Measurements from ENCODE around the gene KIAA0930.

KIAA0930 gene

GRCh38 chr22:45235851-45236342, 4.8 kb downstream of the KIAA0930 start:
- no peak for DNase-seq

GRCh38 chr22:45235101-45235777, 5.5 kb downstream of the KIAA0930 start:
- no peak for DNase-seq

- no peak for DNase-seq
These were observed 6.9 kb downstream of the KIAA0930 start for GRCh38 chr22:45233827-45234226.

- DNase-seq = no peak
These were observed 7.3 kb downstream of the KIAA0930 start for GRCh38 chr22:45233386-45233785.

GRCh38 chr22:45231293-45231692, 9.4 kb downstream of the KIAA0930 start:
- DNase-seq = no peak

- DNase-seq = no peak
These were observed 10.5 kb downstream of the KIAA0930 start for GRCh38 chr22:45230026-45230721.

GRCh38 chr22:45229181-45229580, 11.5 kb downstream of the KIAA0930 start:
- no peak for DNase-seq

- DNase-seq = no peak
These were observed 12.3 kb downstream of the KIAA0930 start for GRCh38 chr22:45228401-45228754.

- no peak for DNase-seq
These were observed 12.9 kb downstream of the KIAA0930 start for GRCh38 chr22:45227645-45228400.

GRCh38 chr22:45226503-45227186, 14.0 kb downstream of the KIAA0930 start:
- DNase-seq = no peak

GRCh38 chr22:45225732-45226502, 14.8 kb downstream of the KIAA0930 start:
- no peak for DNase-seq

GRCh38 chr22:45224988-45225731, 15.5 kb downstream of the KIAA0930 start:
- DNase-seq = no peak

- no peak for DNase-seq
These were observed 16.4 kb downstream of the KIAA0930 start for GRCh38 chr22:45224331-45224730.

GRCh38 chr22:45223304-45224117, 17.2 kb downstream of the KIAA0930 start:
- no peak for DNase-seq

- DNase-seq = no peak
These were observed 19.5 kb downstream of the KIAA0930 start for GRCh38 chr22:45221201-45221600.

- peak; percentile 67 for DNase-seq
These were observed 21.7 kb downstream of the KIAA0930 start for GRCh38 chr22:45218976-45219375.

GRCh38 chr22:45217806-45218205, 22.9 kb downstream of the KIAA0930 start:
- no peak for DNase-seq

GRCh38 chr22:45217345-45217744, 23.3 kb downstream of the KIAA0930 start:
- no peak for DNase-seq

- DNase-seq = no peak
These were observed 24.3 kb downstream of the KIAA0930 start for GRCh38 chr22:45216133-45217003.
